A549 (cell line): ENCODE results near the gene GULP1. TPM values are rescaled to one million over a fixed set of nuclear protein-coding genes. Genes with fewer than 3 reads are reported as not detected.
A peak's percentile ranks its signal among the peaks of the same experiment; 100 is the strongest.

Experiments
- ATAC-seq, 2 experiments: fragments of 200-7000 bp in 1 of 2; fragments of >200 bp in 1 of 2; cut with Nextera tagmentation in 1 of 2; cut with Tn5 transposase in 1 of 2; 3 replicates each; pipeline versions ENCODE4 v1.8.0 to v1.9.1; 2018 to 2020; ENCODE audit warnings: mild to moderate bottlenecking in 1 of 2, moderate library complexity in 1 of 2
- CTCF ChIA-PET: fragments of 300-600 bp; sonication (Branson Sonifier 250); formaldehyde crosslinking; extraction: SDS; loops from one replicate; lab custom pipeline; 2021; ENCODE audit warnings: antibody characterized with exemption, inconsistent platforms; lab: Yijun Ruan, JAX
- POLR2A ChIA-PET: fragments of 350-600 bp; formaldehyde crosslinking; extraction: SDS; loops from one replicate; lab custom pipeline; 2021; ENCODE audit warnings: antibody characterized with exemption, inconsistent platforms; lab: Yijun Ruan, JAX
- DNase-seq, 2 experiments: peaks; one replicate each; pipeline versions ENCODE4 v3.0.0 to v3.0.0-alpha.2; 2011 to 2016; ENCODE audit warnings: low read depth in 1 of 2, low spot score in 1 of 2
- FAIRE-seq: peaks from 2 replicates; lab custom pipeline; 2011; peaks lifted over from hg19 to GRCh38; lab: Jason Lieb, UNC
- H3K27ac ChIP-seq, 2 experiments: fragments of >200 bp; sonication (Bioruptor Twin); formaldehyde crosslinking; 3 replicates each; pipeline ENCODE4 v1.5.1; 2016 to 2017
- H3K4me1 ChIP-seq: fragments of >200 bp; sonication (Bioruptor Twin); formaldehyde crosslinking; 3 replicates; pipeline ENCODE4 v1.6.1; 2016
- H3K4me2 ChIP-seq: fragments of >200 bp; sonication (Bioruptor Twin); formaldehyde crosslinking; 3 replicates; pipeline ENCODE4 v1.6.1; 2016
- H3K4me3 ChIP-seq: fragments of >200 bp; sonication (Bioruptor Twin); formaldehyde crosslinking; 3 replicates; pipeline ENCODE4 v1.5.1; 2016
- H3K9me3 ChIP-seq: fragments of >200 bp; sonication (Bioruptor Twin); formaldehyde crosslinking; 3 replicates; pipeline ENCODE4 v1.6.1; 2016
- BCL3 ChIP-seq: fragments of >200 bp; sonication (Bioruptor Twin); formaldehyde crosslinking; IDR thresholded peaks from 3 replicates; pipeline ENCODE4 v1.6.1; 2016
- BHLHE40 ChIP-seq: IDR thresholded peaks from 2 replicates; pipeline ENCODE4 v1.6.1; 2012; ENCODE audit warnings: low read depth, low read length, inconsistent platforms
- CHD2 ChIP-seq: fragments of 150-350 bp; IDR thresholded peaks from 2 replicates; pipeline ENCODE4 v1.6.1; 2014; ENCODE audit warnings: low read length; ENCODE audit not compliant: partially characterized antibody
- CHD4 ChIP-seq: fragments of 200-600 bp; sonication (generic); IDR thresholded peaks from 2 replicates; pipeline ENCODE4 v1.6.1; 2016; ENCODE audit warnings: antibody characterized with exemption, mild to moderate bottlenecking, borderline replicate concordance
- E2F6 ChIP-seq: IDR thresholded peaks from 2 replicates; pipeline ENCODE4 v1.6.1; 2012; ENCODE audit warnings: low read depth, borderline replicate concordance
- EHF ChIP-seq: fragments of 250-450 bp; sonication (Bioruptor Pico); IDR thresholded peaks from 2 replicates; pipeline ENCODE4 v1.5.0; 2020; ENCODE audit warnings: mild to moderate bottlenecking
- ELK1 ChIP-seq: fragments of 150-350 bp; IDR thresholded peaks from 2 replicates; pipeline ENCODE4 v1.6.1; 2014; ENCODE audit warnings: low read depth, mild to moderate bottlenecking, low read length
- EP300 ChIP-seq, 2 experiments: fragments of >200 bp; sonication (Bioruptor Twin); formaldehyde crosslinking; IDR thresholded peaks; 2 replicates in 1 of 2; 3 replicates in 1 of 2; pipeline ENCODE4 v1.6.1; 2016 to 2017
- FOSL2 ChIP-seq, 2 experiments: fragments of 450-650 bp in 1 of 2; fragments of >200 bp in 1 of 2; sonication (Bioruptor Twin) in 1 of 2; formaldehyde crosslinking; IDR thresholded peaks; 2 replicates each; pipeline versions ENCODE4 v1.5.0 to v1.6.1; 2016 to 2020; ENCODE audit warnings: mild to moderate bottlenecking in 1 of 2, moderate library complexity in 1 of 2
- FOXS1 ChIP-seq: fragments of 250-450 bp; sonication (Bioruptor Pico); IDR thresholded peaks from 2 replicates; pipeline ENCODE4 v1.5.0; 2020; ENCODE audit warnings: mild to moderate bottlenecking, moderate library complexity
- GATA3 ChIP-seq: IDR thresholded peaks from 2 replicates; pipeline ENCODE4 v1.6.1; 2012; ENCODE audit warnings: borderline replicate concordance
- HES2 ChIP-seq: fragments of >200 bp; sonication (Bioruptor Twin); formaldehyde crosslinking; IDR thresholded peaks from 2 replicates; pipeline ENCODE4 v1.6.1; 2016
- HMGXB4 ChIP-seq: fragments of 250-450 bp; sonication (Bioruptor Pico); IDR thresholded peaks from 2 replicates; pipeline ENCODE4 v1.5.0; 2021; ENCODE audit warnings: mild to moderate bottlenecking, moderate library complexity, borderline replicate concordance
- HOXA7 ChIP-seq: fragments of 250-450 bp; sonication (Bioruptor Pico); IDR thresholded peaks from 2 replicates; pipeline ENCODE4 v1.5.0; 2020; ENCODE audit warnings: mild to moderate bottlenecking, moderate library complexity
- JUN ChIP-seq, 2 experiments: fragments of >200 bp; sonication (Bioruptor Twin); formaldehyde crosslinking; IDR thresholded peaks; 2 replicates in 1 of 2; 3 replicates in 1 of 2; pipeline ENCODE4 v1.6.1; 2016 to 2017
- JUNB ChIP-seq: fragments of >200 bp; sonication (Bioruptor Twin); formaldehyde crosslinking; IDR thresholded peaks from 2 replicates; pipeline ENCODE4 v1.6.1; 2016
- KDM5A ChIP-seq: fragments of 200-600 bp; sonication (generic); IDR thresholded peaks from 2 replicates; pipeline ENCODE4 v1.6.1; 2016; ENCODE audit warnings: antibody characterized with exemption, mild to moderate bottlenecking
- MAFK ChIP-seq: fragments of 450-650 bp; IDR thresholded peaks from 2 replicates; pipeline ENCODE4 v1.6.1; 2014; ENCODE audit not compliant: partially characterized antibody
- NPAS2 ChIP-seq: fragments of 250-450 bp; sonication (Bioruptor Pico); IDR thresholded peaks from 2 replicates; pipeline ENCODE4 v1.8.0; 2022; ENCODE audit warnings: mild to moderate bottlenecking, moderate library complexity, borderline replicate concordance
- NR3C1 ChIP-seq: fragments of >200 bp; sonication (Bioruptor Twin); formaldehyde crosslinking; IDR thresholded peaks from 3 replicates; pipeline ENCODE4 v1.6.1; 2017
- PHF8 ChIP-seq: fragments of 200-600 bp; sonication (generic); IDR thresholded peaks from 2 replicates; pipeline ENCODE4 v1.6.1; 2016; ENCODE audit warnings: low read depth, mild to moderate bottlenecking, antibody characterized with exemption, moderate library complexity, borderline replicate concordance
- POLR2A ChIP-seq: IDR thresholded peaks from 2 replicates; pipeline ENCODE4 v1.6.1; 2012; ENCODE audit warnings: mild to moderate bottlenecking, low read length
- RCOR1 ChIP-seq: fragments of 150-350 bp; IDR thresholded peaks from 2 replicates; pipeline ENCODE4 v1.6.1; 2014; ENCODE audit warnings: antibody characterized with exemption, low read length, low read depth
- RFX5 ChIP-seq: fragments of 450-650 bp; IDR thresholded peaks from 2 replicates; pipeline ENCODE4 v1.7.1; 2014; ENCODE audit warnings: antibody characterized with exemption, mild to moderate bottlenecking, moderate library complexity
- RNF2 ChIP-seq: fragments of 200-600 bp; sonication (generic); IDR thresholded peaks from 2 replicates; pipeline ENCODE4 v1.6.1; 2016; ENCODE audit warnings: low read depth, mild to moderate bottlenecking, antibody characterized with exemption, moderate library complexity, borderline replicate concordance
- SMC3 ChIP-seq: fragments of >200 bp; sonication (Bioruptor Twin); formaldehyde crosslinking; IDR thresholded peaks from 3 replicates; pipeline ENCODE4 v1.6.1; 2018; ENCODE audit warnings: inconsistent platforms
- SREBF2 ChIP-seq: fragments of 450-650 bp; IDR thresholded peaks from 2 replicates; pipeline ENCODE4 v1.6.1; 2014; ENCODE audit warnings: mild to moderate bottlenecking, moderate library complexity
- TFCP2L1 ChIP-seq: fragments of 250-450 bp; sonication (Bioruptor Pico); IDR thresholded peaks from 2 replicates; pipeline ENCODE4 v1.5.0; 2021; ENCODE audit warnings: mild to moderate bottlenecking
- ZFP36 ChIP-seq: fragments of 450-650 bp; IDR thresholded peaks from 2 replicates; pipeline ENCODE4 v1.6.1; 2014; ENCODE audit warnings: borderline replicate concordance; ENCODE audit not compliant: partially characterized antibody
- ZNF302 ChIP-seq: fragments of 250-450 bp; sonication (Bioruptor Pico); IDR thresholded peaks from 2 replicates; pipeline ENCODE4 v1.9.0; 2021; ENCODE audit warnings: inconsistent platforms, mild to moderate bottlenecking, moderate library complexity
- ZSCAN20 ChIP-seq: fragments of 250-450 bp; sonication (Bioruptor Pico); IDR thresholded peaks from 2 replicates; pipeline ENCODE4 v1.8.0; 2022; ENCODE audit warnings: mild to moderate bottlenecking, moderate library complexity
- WGBS: methylation state at CpG from one replicate; pipeline ENCODE4 v1.1.6; 2017; ENCODE audit errors: missing lambda C conversion rate; 5-methylcytosine and 5-hydroxymethylcytosine counted together
- polyA plus RNA-seq, 4 experiments: library from polyadenylated mRNA; depleted of rRNA in 3 of 4; stranded (reverse); fragments of >200 nt; fragmentation: RNase III in 1 of 4; extraction: RNeasy Plus Mini Kit Qiagen cat#74134 plus additional on column Dnase treatment in 1 of 4; gene quantifications; 2 replicates in 3 of 4; 3 replicates in 1 of 4; pipeline ENCODE4 v1.2.3, GENCODE V29; 2011 to 2017

Gene GULP1
- polyA plus RNA-seq, 2 of the 4 experiments (the other 2 are of a cell fraction): 30.7 to 89.2 TPM

DNA sequence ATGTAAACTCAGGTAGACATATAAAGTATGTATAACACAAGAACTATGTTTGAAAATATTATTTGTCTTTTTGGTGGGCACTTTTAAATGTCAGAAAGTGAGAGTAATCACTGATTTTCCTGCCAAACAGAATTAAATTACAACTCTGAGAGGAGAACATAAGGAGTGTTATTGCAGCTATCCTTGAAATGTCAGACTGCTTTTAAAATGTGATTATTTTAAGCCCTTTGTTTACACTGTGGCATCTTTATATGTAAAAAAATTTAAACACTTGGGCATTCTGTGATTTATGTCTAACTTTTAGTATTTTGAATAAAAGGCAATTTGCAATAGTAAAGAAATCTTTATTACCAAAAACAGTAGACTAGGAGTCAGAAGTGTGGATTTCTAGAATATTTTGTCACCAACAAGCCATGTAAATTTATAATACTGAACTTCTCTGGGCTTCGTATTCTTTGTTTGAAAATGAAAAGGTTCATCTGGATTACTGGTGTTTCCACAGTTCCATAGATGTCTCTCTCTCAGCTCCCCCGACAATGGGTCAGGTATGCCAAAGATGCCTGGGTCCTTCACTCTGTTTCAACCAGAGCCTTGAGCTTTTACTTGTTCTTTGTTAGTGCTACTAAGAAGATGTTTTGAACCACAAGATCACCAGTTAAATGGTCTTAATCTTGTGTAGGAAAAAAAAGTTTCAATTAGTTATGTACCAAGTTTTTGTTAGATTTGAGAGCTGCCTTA, 38.8 kb downstream of the GULP1 start:
- no peak for FAIRE-seq
- WGBS: 93% methylated on average over 2 of the region's 2 CpGs
- ChIA-PET CTCF (no interaction called here), POLR2A (no interaction called here)
- Histone ChIP-seq H3K9me3 (no peaks in the 10 kb centered on the region), H3K4me1 (peaks cover 27% of the 10 kb centered on the region), H3K4me3 (no peak overlapping the region), H3K27ac (no peak overlapping the region), H3K4me2 (no peak overlapping the region)
- DNase-seq: no peak
- ATAC-seq: no peak
- no peak for TF ChIP-seq GATA3
- no peak for TF ChIP-seq BHLHE40
- TF ChIP-seq EHF (CRISPR knock-in tag): no peak
- no peak for TF ChIP-seq HOXA7 (CRISPR knock-in tag)
- no peak for TF ChIP-seq ZSCAN20 (CRISPR knock-in tag)
- no peak for TF ChIP-seq E2F6
- TF ChIP-seq ZNF302 (CRISPR knock-in tag): no peak
- TF ChIP-seq ZFP36: no peak
- no peak for TF ChIP-seq JUN (IDR thresholded peaks at IDR 0.05)
- no peak for TF ChIP-seq HES2
- no peak for TF ChIP-seq FOSL2 (IDR thresholded peaks at IDR 0.05)
- TF ChIP-seq FOSL2 (CRISPR knock-in tag; IDR thresholded peaks at IDR 0.05): no peak
- TF ChIP-seq SREBF2: no peak
- TF ChIP-seq SMC3: no peak
- TF ChIP-seq POLR2A: no peak
- TF ChIP-seq FOXS1 (CRISPR knock-in tag): no peak
- TF ChIP-seq ELK1: no peak

DNA sequence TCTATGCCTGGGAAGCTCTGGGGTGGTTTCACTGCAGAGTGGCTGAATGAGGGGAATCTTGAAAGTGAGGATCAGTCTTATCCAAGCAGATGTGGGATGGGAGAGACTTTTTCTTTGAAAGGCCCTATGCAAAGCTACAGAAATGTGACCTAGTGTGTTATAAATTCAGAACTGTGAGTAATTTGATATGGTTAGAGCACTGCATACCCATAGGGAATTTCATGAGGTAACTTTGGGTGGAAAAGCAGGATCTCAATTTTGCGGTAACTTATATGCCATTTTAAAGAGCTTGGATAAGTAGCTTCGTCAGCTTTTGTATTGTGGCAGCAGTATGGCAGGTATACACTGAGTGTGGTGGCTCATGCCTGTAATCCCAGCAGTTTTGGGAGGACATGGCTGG, 40.9 kb downstream of the GULP1 start:
- Histone ChIP-seq H3K4me1 (peaks cover 13% of the 10 kb centered on the region), H3K4me3 (no peak overlapping the region), H3K9me3 (no peaks in the 10 kb centered on the region), H3K27ac (no peak overlapping the region), H3K4me2 (no peak overlapping the region)
- ATAC-seq (peak in 1 of 2 experiments; percentile 33; a peak in 1 of 6 replicates), DNase-seq (no peak), FAIRE-seq (no peak)
- ChIA-PET CTCF (interaction anchor here (0.7 kb wide), 1 partner anchor 34 kb away, joined by 5 read pairs; no protein-coding TSS in a partner anchor), POLR2A (no interaction called here)
- 87% methylated on average over 2 of the region's 2 CpGs for WGBS
- TF ChIP-seq RFX5 (no peak), RNF2 (no peak), NPAS2 (no peak), RCOR1 (no peak), BCL3 (no peak), CHD2 (no peak), JUNB (no peak), HOXA7 (CRISPR knock-in tag) (no peak), POLR2A (no peak), CHD4 (no peak), PHF8 (no peak), KDM5A (no peak), EP300 (IDR thresholded peaks at IDR 0.05) (no peak), ZSCAN20 (CRISPR knock-in tag) (no peak), HMGXB4 (CRISPR knock-in tag) (no peak), MAFK (no peak), NR3C1 (no peak), TFCP2L1 (CRISPR knock-in tag) (no peak)
